Lung (tissue), 12 donors: ENCODE data around the gene SNX5. TPM values are rescaled to one million over a fixed set of nuclear protein-coding genes. Genes with fewer than 3 reads are reported as not detected.
A peak's percentile ranks its signal among the peaks of the same experiment; 100 is the strongest.

Experiments used
- ATAC-seq: fragments of 200-7000 bp; cut with Tn5 transposase; one replicate; pipeline ENCODE4 v1.9.1; 2020; ENCODE audit warnings: moderate number of reproducible peaks; ENCODE audit not compliant: insufficient read depth, low FRiP score
- DNase-seq, 3 donors: peaks; one replicate each; pipeline ENCODE4 v3.0.0-alpha.2; 2013 to 2017
- H3K27ac ChIP-seq, 2 donors: one replicate each; pipeline ENCODE4 v1.5.1; 2013; ENCODE audit warnings: mild to moderate bottlenecking in 2 of 2, moderate library complexity in 2 of 2, control low read depth in 1 of 2, inconsistent platforms in 1 of 2, low read depth in 1 of 2, low read length in 1 of 2
- H3K27me3 ChIP-seq, 3 donors: one replicate each; pipeline ENCODE4 v1.5.1; 2013; ENCODE audit warnings: low read length in 2 of 3; ENCODE audit not compliant: control insufficient read depth in 3 of 3, insufficient read depth in 3 of 3
- H3K36me3 ChIP-seq, 4 donors: one replicate each; pipeline ENCODE4 v1.5.1; 2013; ENCODE audit warnings: low read length in 4 of 4, mild to moderate bottlenecking in 1 of 4, moderate library complexity in 1 of 4; ENCODE audit not compliant: control insufficient read depth in 4 of 4, insufficient read depth in 4 of 4
- H3K4me1 ChIP-seq, 5 donors: one replicate each; pipeline ENCODE4 v1.5.1; 2013; ENCODE audit warnings: low read length in 5 of 5, mild to moderate bottlenecking in 2 of 5, moderate library complexity in 1 of 5; ENCODE audit not compliant: control insufficient read depth in 5 of 5, insufficient read depth in 5 of 5
- H3K4me3 ChIP-seq: one replicate; pipeline ENCODE4 v1.5.1; 2013; ENCODE audit warnings: mild to moderate bottlenecking, control low read depth, moderate library complexity
- H3K9ac ChIP-seq, 2 donors: one replicate each; pipeline ENCODE4 v1.5.1; 2013; ENCODE audit warnings: low read length in 2 of 2, control low read depth in 1 of 2; ENCODE audit not compliant: insufficient read depth in 1 of 2
- H3K9me3 ChIP-seq, 4 donors: one replicate each; pipeline ENCODE4 v1.5.1; 2013; ENCODE audit warnings: low read length in 3 of 4, mild to moderate bottlenecking in 1 of 4, moderate library complexity in 1 of 4; ENCODE audit not compliant: control insufficient read depth in 4 of 4, insufficient read depth in 3 of 4
- CTCF ChIP-seq: IDR thresholded peaks from 2 replicates; pipeline ENCODE4 v1.5.1; 2012; ENCODE audit warnings: mild to moderate bottlenecking; ENCODE audit errors: control extremely low read depth, extremely low read depth
- WGBS, 2 donors: extraction: QIAGEN DNeasy Blood & Tissue Kit; methylation state at CpG; one replicate each; pipeline ENCODE4 v1.1.7; 2013; 5-methylcytosine and 5-hydroxymethylcytosine counted together
- polyA plus RNA-seq, 2 donors: library from polyadenylated mRNA; stranded (reverse); fragments of 200-250 nt; gene quantifications; one replicate each; pipeline ENCODE4 v1.2.1, GENCODE V29; 2013
- total RNA-seq, 2 donors: library from RNA; depleted of rRNA in 1 of 2; stranded (reverse); fragments of >200 nt in 1 of 2; gene quantifications; one replicate each; pipeline ENCODE4 v1.2.1, GENCODE V29; 2014 to 2021
- donor health status: control.
- donor health status: control.
- donor health status: Bipolar disorder and iron deficiency.
- donor health status: healthy.
- donor health status: DM: yes; HTN: yes; CAD: no.

SNX5 gene
- total and polyA plus RNA-seq, 4 donors = 66.6 to 194 (median 86.7) TPM

- peaks cover 0 to 19% (median 0%) of the 10 kb centered on the region in 5 donors for H3K4me1 ChIP-seq
- no peak overlapping the region for H3K9ac ChIP-seq
- no peaks in the 10 kb centered on the region for H3K27me3 ChIP-seq
- peak; percentile 67 for ATAC-seq
- TF ChIP-seq CTCF = peak; percentile 98
- DNase-seq = peak; percentile 76 to 85 (median 82)
- H3K36me3 ChIP-seq = no peaks in the 10 kb centered on the region
- WGBS, 2 donors = 56 to 57% methylated on average over 7 of the region's 7 CpGs
- H3K9me3 ChIP-seq = no peaks in the 10 kb centered on the region
- H3K4me3 ChIP-seq = no peak overlapping the region
- H3K27ac ChIP-seq = no peak overlapping the region
Observed at GRCh38 chr20:17898548-17898994, 70.0 kb downstream of the SNX5 start.

- ATAC-seq = no peak
- WGBS, 2 donors = 90% methylated on average over 1 of the region's 1 CpG
- H3K27me3 ChIP-seq = no peaks in the 10 kb centered on the region
- H3K4me1 ChIP-seq = peaks cover 0 to 19% (median 0%) of the 10 kb centered on the region in 5 donors
- no peak overlapping the region for H3K27ac ChIP-seq
- H3K9me3 ChIP-seq = no peaks in the 10 kb centered on the region
- H3K4me3 ChIP-seq = no peak overlapping the region
- no peaks in the 10 kb centered on the region for H3K36me3 ChIP-seq
- no peak overlapping the region for H3K9ac ChIP-seq
- DNase-seq = no peak
- TF ChIP-seq CTCF = no peak
Observed at GRCh38 chr20:17897566-17898307, 70.9 kb downstream of the SNX5 start.

- peak overlapping the region in 1 of 2 donors; percentile 79 for H3K27ac ChIP-seq
- H3K4me1 ChIP-seq = peaks cover 0 to 19% (median 2%) of the 10 kb centered on the region in 5 donors
Observed at GRCh38 chr20:17896771-17897369, 71.7 kb downstream of the SNX5 start.

More at GRCh38 chr20:17896771-17897369, 71.7 kb downstream of the SNX5 start:
- no peak for DNase-seq
- no peak for TF ChIP-seq CTCF
- Histone ChIP-seq H3K9ac (no peak overlapping the region), H3K4me3 (no peak overlapping the region), H3K27me3 (no peaks in the 10 kb centered on the region), H3K9me3 (no peaks in the 10 kb centered on the region), H3K36me3 (no peaks in the 10 kb centered on the region)
- ATAC-seq = no peak
- WGBS, 2 donors = 71 to 79% methylated on average over 3 of the region's 3 CpGs
